Neural progenitor cell (in vitro differentiated cells): Measurements from ENCODE around the gene UPF2. TPM values are rescaled to one million over a fixed set of nuclear protein-coding genes. Genes with fewer than 3 reads are reported as not detected.

Source experiments
- DNase-seq: peaks from one replicate; pipeline ENCODE4 v3.0.0-alpha.2; 2016; ENCODE audit warnings: low spot score
- H2AFZ ChIP-seq: fragments of 200-600 bp; sonication (generic); replicated peaks from 2 replicates; pipeline ENCODE4 v1.6.1; 2016; ENCODE audit warnings: antibody characterized with exemption
- H3F3A ChIP-seq: fragments of 200-600 bp; sonication (generic); 2 replicates; pipeline ENCODE4 v1.6.1; 2016; ENCODE audit warnings: antibody characterized with exemption, low read depth
- H3K27ac ChIP-seq: fragments of 200-600 bp; sonication (generic); 2 replicates; pipeline ENCODE4 v1.5.1; 2016; ENCODE audit warnings: mild to moderate bottlenecking
- H3K27me3 ChIP-seq: fragments of 200-600 bp; sonication (generic); 2 replicates; pipeline ENCODE4 v1.6.1; 2016; ENCODE audit warnings: mild to moderate bottlenecking, moderate library complexity
- H3K36me3 ChIP-seq: fragments of 200-600 bp; sonication (generic); 2 replicates; pipeline ENCODE4 v1.5.1; 2016
- H3K4me1 ChIP-seq: fragments of 200-600 bp; sonication (generic); 2 replicates; pipeline ENCODE4 v1.6.1; 2016; ENCODE audit warnings: mixed run types
- H3K4me2 ChIP-seq: fragments of 200-600 bp; sonication (generic); 2 replicates; pipeline ENCODE4 v1.6.1; 2016
- H3K4me3 ChIP-seq: fragments of 200-600 bp; sonication (generic); 2 replicates; pipeline ENCODE4 v1.5.1; 2016
- H3K79me2 ChIP-seq: fragments of 200-600 bp; sonication (generic); 2 replicates; pipeline ENCODE4 v1.6.1; 2016; ENCODE audit warnings: low read depth
- H3K9ac ChIP-seq: fragments of 200-600 bp; sonication (generic); 2 replicates; pipeline ENCODE4 v1.6.1; 2016
- H3K9me3 ChIP-seq: fragments of 200-600 bp; sonication (generic); 2 replicates; pipeline ENCODE4 v1.5.1; 2016; ENCODE audit warnings: low read depth
- H4K20me1 ChIP-seq: fragments of 200-600 bp; sonication (generic); 2 replicates; pipeline ENCODE4 v1.6.1; 2016; ENCODE audit warnings: low read depth
- H3K27ac Mint-ChIP-seq: 3 replicates; pipeline ENCODE4 v1.8.0; 2021; ENCODE audit warnings: mixed read lengths
- H3K27me3 Mint-ChIP-seq: 2 replicates; pipeline ENCODE4 v1.8.0; 2022; ENCODE audit warnings: low read depth, mild to moderate bottlenecking, inconsistent platforms, moderate library complexity, mixed read lengths; ENCODE audit not compliant: insufficient read depth
- H3K36me3 Mint-ChIP-seq: 3 replicates; pipeline ENCODE4 v1.8.0; 2021; ENCODE audit warnings: mixed read lengths
- H3K4me1 Mint-ChIP-seq: 3 replicates; pipeline ENCODE4 v1.8.0; 2021; ENCODE audit warnings: mixed read lengths
- H3K4me3 Mint-ChIP-seq: 3 replicates; pipeline ENCODE4 v1.8.0; 2021; ENCODE audit warnings: mild to moderate bottlenecking, moderate library complexity, mixed read lengths
- H3K9me3 Mint-ChIP-seq: 3 replicates; pipeline ENCODE4 v1.8.0; 2020; ENCODE audit warnings: mixed read lengths
- CTCF ChIP-seq: fragments of 200-600 bp; sonication (generic); IDR thresholded peaks from 2 replicates; pipeline ENCODE4 v1.5.1; 2017; ENCODE audit warnings: antibody characterized with exemption, mild to moderate bottlenecking
- EZH2 ChIP-seq: fragments of 200-600 bp; sonication (generic); IDR thresholded peaks from 2 replicates; pipeline ENCODE4 v1.6.1; 2017; ENCODE audit warnings: antibody characterized with exemption, mild to moderate bottlenecking, moderate library complexity
- EZH2phosphoT487 ChIP-seq: fragments of 200-600 bp; sonication (generic); IDR thresholded peaks from 2 replicates; pipeline ENCODE4 v1.6.1; 2017; ENCODE audit warnings: antibody characterized with exemption
- total RNA-seq: library from RNA; depleted of rRNA; stranded (reverse); fragments of >200 nt; gene quantifications from 2 replicates; pipeline ENCODE4 v1.2.3, GENCODE V29; 2015; ENCODE audit warnings: low replicate concordance

UPF2 gene
- total RNA-seq, 1 donor from 2014 or later = 33.2 TPM

GRCh38 chr10:12062754-12063482, 20.3 kb upstream of the UPF2 start:
- TF ChIP-seq EZH2 (no peak), CTCF (no peak), EZH2phosphoT487 (no peak)

GRCh38 chr10:12061124-12061523, 18.5 kb upstream of the UPF2 start:
- peaks cover 2% of the 10 kb centered on the region for H3K9me3 Mint-ChIP-seq
- H3K27me3 Mint-ChIP-seq = no peaks in the 10 kb centered on the region
- TF ChIP-seq EZH2phosphoT487 = no peak
- no peak for TF ChIP-seq EZH2
- TF ChIP-seq CTCF = no peak
- H3K9me3 ChIP-seq = no peaks in the 10 kb centered on the region
- no peaks in the 10 kb centered on the region for H3F3A ChIP-seq
- no peaks in the 10 kb centered on the region for H3K36me3 ChIP-seq
- H3K4me1 Mint-ChIP-seq = peaks cover 3% of the 10 kb centered on the region
- no peak overlapping the region for H3K9ac ChIP-seq
- H3K4me3 Mint-ChIP-seq = no peak overlapping the region
- no peak overlapping the region for H2AFZ ChIP-seq
- no peak for DNase-seq
- no peaks in the 10 kb centered on the region for H4K20me1 ChIP-seq
- H3K27me3 ChIP-seq = no peaks in the 10 kb centered on the region
- no peak overlapping the region for H3K27ac ChIP-seq
- H3K79me2 ChIP-seq = no peaks in the 10 kb centered on the region
- H3K27ac Mint-ChIP-seq = no peak overlapping the region
- H3K4me3 ChIP-seq = no peak overlapping the region
- no peak overlapping the region for H3K4me2 ChIP-seq
- H3K4me1 ChIP-seq = no peaks in the 10 kb centered on the region
- no peaks in the 10 kb centered on the region for H3K36me3 Mint-ChIP-seq

More at GRCh38 chr10:12062754-12063482, 20.3 kb upstream of the UPF2 start:
- no peak overlapping the region for H3K4me3 ChIP-seq
- no peaks in the 10 kb centered on the region for H3K36me3 ChIP-seq
- no peaks in the 10 kb centered on the region for H3K9me3 ChIP-seq
- H3K4me2 ChIP-seq = no peak overlapping the region
- H3K9ac ChIP-seq = no peak overlapping the region
- Mint-ChIP-seq H3K27ac (no peak overlapping the region), H3K4me1 (peaks cover 3% of the 10 kb centered on the region), H3K4me3 (no peak overlapping the region), H3K9me3 (peaks cover 2% of the 10 kb centered on the region), H3K36me3 (no peaks in the 10 kb centered on the region), H3K27me3 (no peaks in the 10 kb centered on the region)
- peak overlapping the region; percentile 1 for H2AFZ ChIP-seq
- no peaks in the 10 kb centered on the region for H4K20me1 ChIP-seq
- DNase-seq = no peak
- no peaks in the 10 kb centered on the region for H3K27me3 ChIP-seq
- H3K4me1 ChIP-seq = no peaks in the 10 kb centered on the region
- no peak overlapping the region for H3K27ac ChIP-seq
- no peaks in the 10 kb centered on the region for H3F3A ChIP-seq
- no peaks in the 10 kb centered on the region for H3K79me2 ChIP-seq

- Histone ChIP-seq H3K36me3 (no peaks in the 10 kb centered on the region), H3K9ac (no peak overlapping the region), H3K27me3 (no peaks in the 10 kb centered on the region), H3K27ac (no peak overlapping the region), H3K4me2 (no peak overlapping the region), H4K20me1 (no peaks in the 10 kb centered on the region), H3F3A (no peaks in the 10 kb centered on the region), H3K79me2 (no peaks in the 10 kb centered on the region), H3K9me3 (no peaks in the 10 kb centered on the region), H3K4me1 (no peaks in the 10 kb centered on the region), H3K4me3 (no peak overlapping the region), H2AFZ (no peak overlapping the region)
- Mint-ChIP-seq H3K27me3 (peaks cover 2% of the 10 kb centered on the region), H3K9me3 (no peaks in the 10 kb centered on the region), H3K27ac (no peak overlapping the region), H3K4me1 (no peaks in the 10 kb centered on the region), H3K4me3 (no peak overlapping the region), H3K36me3 (no peaks in the 10 kb centered on the region)
- no peak for DNase-seq
- TF ChIP-seq CTCF (no peak), EZH2phosphoT487 (no peak), EZH2 (no peak)
These were observed 14.1 kb upstream of the UPF2 start for GRCh38 chr10:12056748-12057147.
